ENCODE results near the gene CST8. TPM values are rescaled to one million over a fixed set of nuclear protein-coding genes. Genes with fewer than 3 reads are reported as not detected.

Gene CST8
- polyA plus RNA-seq, 1 of the 3 experiments (the other 2 are of a cell fraction) = not detected

DNA sequence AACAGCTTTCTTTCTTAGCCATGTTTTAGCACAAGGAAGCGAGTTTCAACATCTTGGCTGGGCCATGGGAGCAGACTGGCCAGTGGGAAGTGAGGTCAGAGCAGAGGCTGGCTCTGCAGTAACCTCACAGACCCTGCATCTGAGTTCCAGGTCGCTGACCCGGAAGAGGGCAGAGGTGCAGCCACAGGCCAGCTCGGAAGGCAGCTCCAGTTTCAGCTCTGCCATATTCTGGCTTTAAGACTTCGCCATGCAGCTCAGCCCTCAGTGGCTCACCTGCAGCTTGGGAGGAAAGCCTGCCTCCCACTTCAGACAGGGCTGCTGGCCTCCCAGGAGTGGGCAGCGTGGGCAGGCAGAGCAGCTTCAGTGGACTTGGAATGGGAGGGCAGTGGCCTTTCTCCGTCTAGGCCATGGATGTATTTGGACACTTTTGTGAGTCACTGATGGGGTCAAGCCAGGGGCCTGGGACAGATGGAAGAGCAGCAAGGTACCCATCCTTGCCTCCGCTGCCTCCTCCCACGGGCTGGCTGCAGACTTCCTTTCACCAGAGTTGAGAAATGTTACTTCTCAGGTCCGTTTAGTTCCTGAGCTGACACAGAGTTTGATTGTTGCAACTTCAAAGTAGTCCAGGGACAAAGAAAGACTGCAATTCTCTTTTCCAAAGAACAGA is 18.5 kb downstream of the CST8 start:
- Histone ChIP-seq H3K27me3 (ENCODE audit: insufficient read depth) (no peaks in the 10 kb centered on the region; the same call in 1 of the 2 replicates), H3K9ac (no peak overlapping the region), H4K20me1 (ENCODE audit: insufficient read depth) (no peaks in the 10 kb centered on the region), H3K9me3 (no peaks in the 10 kb centered on the region), H3K4me1 (ENCODE audit: control insufficient read depth in 1 of 2, insufficient read depth in 2 of 2, low read depth in 1 of 2, low read length in 1 of 2) (no peaks in the 10 kb centered on the region), H2AFZ (ENCODE audit: low read depth) (no peak overlapping the region), H3K4me2 (no peak overlapping the region), H3K9me2 (no peaks in the 10 kb centered on the region), H3K79me2 (ENCODE audit: insufficient read depth) (no peaks in the 10 kb centered on the region), H3F3A (replicated peaks; ENCODE audit: insufficient read depth) (no peaks in the 10 kb centered on the region), H3K36me3 (replicated peaks in 1 of 2; ENCODE audit: control insufficient read depth in 1 of 2, insufficient read depth in 2 of 2, low read length in 1 of 2) (no peaks in the 10 kb centered on the region), H3K4me3 (ENCODE audit: low read depth in 2 of 2, low read length in 1 of 2) (no peak overlapping the region), H3K27ac (ENCODE audit: low read depth in 2 of 2, low read length in 1 of 2) (no peak overlapping the region)
- no peak for DNase-seq
- POLR2A ChIA-PET = no interaction called here
- CTCF ChIA-PET = no interaction called here
- 18% methylated on average over 5 of the region's 10 CpGs for WGBS (ENCODE audit: low lambda C conversion rate)
- TF ChIP-seq TEAD4 (IDR thresholded peaks at IDR 0.05; ENCODE audit: borderline replicate concordance, insufficient read depth) (no peak), SMC3 (IDR thresholded peaks at IDR 0.05; ENCODE audit: low read depth, low read length) (no peak), MXI1 (IDR thresholded peaks at IDR 0.05; ENCODE audit: low read depth, low read length) (no peak), NFIC (IDR thresholded peaks at IDR 0.05; ENCODE audit: borderline replicate concordance) (no peak), EP300 (IDR thresholded peaks at IDR 0.05; ENCODE audit: borderline replicate concordance in 1 of 2, low read depth in 1 of 2, low read length in 1 of 2) (no peak), FOSL2 (IDR thresholded peaks at IDR 0.05; ENCODE audit: borderline replicate concordance, low read depth) (no peak), EZH2phosphoT487 (IDR thresholded peaks at IDR 0.05; ENCODE audit: borderline replicate concordance, low read depth) (no peak), CHD2 (IDR thresholded peaks at IDR 0.05; ENCODE audit: low read length, partially characterized antibody) (no peak), RXRA (IDR thresholded peaks at IDR 0.05; ENCODE audit: borderline replicate concordance, low read depth) (no peak), RFX5 (IDR thresholded peaks at IDR 0.05; ENCODE audit: low read length) (no peak)
- TF ChIP-seq, protein P1, sequence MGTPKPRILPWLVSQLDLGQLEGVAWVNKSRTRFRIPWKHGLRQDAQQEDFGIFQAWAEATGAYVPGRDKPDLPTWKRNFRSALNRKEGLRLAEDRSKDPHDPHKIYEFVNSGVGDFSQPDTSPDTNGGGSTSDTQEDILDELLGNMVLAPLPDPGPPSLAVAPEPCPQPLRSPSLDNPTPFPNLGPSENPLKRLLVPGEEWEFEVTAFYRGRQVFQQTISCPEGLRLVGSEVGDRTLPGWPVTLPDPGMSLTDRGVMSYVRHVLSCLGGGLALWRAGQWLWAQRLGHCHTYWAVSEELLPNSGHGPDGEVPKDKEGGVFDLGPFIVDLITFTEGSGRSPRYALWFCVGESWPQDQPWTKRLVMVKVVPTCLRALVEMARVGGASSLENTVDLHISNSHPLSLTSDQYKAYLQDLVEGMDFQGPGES (IDR thresholded peaks at IDR 0.05; ENCODE audit: low read depth, low read length) = no peak
- TF ChIP-seq, protein P2, sequence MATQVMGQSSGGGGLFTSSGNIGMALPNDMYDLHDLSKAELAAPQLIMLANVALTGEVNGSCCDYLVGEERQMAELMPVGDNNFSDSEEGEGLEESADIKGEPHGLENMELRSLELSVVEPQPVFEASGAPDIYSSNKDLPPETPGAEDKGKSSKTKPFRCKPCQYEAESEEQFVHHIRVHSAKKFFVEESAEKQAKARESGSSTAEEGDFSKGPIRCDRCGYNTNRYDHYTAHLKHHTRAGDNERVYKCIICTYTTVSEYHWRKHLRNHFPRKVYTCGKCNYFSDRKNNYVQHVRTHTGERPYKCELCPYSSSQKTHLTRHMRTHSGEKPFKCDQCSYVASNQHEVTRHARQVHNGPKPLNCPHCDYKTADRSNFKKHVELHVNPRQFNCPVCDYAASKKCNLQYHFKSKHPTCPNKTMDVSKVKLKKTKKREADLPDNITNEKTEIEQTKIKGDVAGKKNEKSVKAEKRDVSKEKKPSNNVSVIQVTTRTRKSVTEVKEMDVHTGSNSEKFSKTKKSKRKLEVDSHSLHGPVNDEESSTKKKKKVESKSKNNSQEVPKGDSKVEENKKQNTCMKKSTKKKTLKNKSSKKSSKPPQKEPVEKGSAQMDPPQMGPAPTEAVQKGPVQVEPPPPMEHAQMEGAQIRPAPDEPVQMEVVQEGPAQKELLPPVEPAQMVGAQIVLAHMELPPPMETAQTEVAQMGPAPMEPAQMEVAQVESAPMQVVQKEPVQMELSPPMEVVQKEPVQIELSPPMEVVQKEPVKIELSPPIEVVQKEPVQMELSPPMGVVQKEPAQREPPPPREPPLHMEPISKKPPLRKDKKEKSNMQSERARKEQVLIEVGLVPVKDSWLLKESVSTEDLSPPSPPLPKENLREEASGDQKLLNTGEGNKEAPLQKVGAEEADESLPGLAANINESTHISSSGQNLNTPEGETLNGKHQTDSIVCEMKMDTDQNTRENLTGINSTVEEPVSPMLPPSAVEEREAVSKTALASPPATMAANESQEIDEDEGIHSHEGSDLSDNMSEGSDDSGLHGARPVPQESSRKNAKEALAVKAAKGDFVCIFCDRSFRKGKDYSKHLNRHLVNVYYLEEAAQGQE (IDR thresholded peaks at IDR 0.05; ENCODE audit: low read depth, low read length) = no peak
- TF ChIP-seq, protein P3, sequence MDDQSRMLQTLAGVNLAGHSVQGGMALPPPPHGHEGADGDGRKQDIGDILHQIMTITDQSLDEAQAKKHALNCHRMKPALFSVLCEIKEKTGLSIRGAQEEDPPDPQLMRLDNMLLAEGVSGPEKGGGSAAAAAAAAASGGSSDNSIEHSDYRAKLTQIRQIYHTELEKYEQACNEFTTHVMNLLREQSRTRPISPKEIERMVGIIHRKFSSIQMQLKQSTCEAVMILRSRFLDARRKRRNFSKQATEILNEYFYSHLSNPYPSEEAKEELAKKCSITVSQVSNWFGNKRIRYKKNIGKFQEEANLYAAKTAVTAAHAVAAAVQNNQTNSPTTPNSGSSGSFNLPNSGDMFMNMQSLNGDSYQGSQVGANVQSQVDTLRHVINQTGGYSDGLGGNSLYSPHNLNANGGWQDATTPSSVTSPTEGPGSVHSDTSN (IDR thresholded peaks at IDR 0.05) = no peak
- TF ChIP-seq, protein P4, sequence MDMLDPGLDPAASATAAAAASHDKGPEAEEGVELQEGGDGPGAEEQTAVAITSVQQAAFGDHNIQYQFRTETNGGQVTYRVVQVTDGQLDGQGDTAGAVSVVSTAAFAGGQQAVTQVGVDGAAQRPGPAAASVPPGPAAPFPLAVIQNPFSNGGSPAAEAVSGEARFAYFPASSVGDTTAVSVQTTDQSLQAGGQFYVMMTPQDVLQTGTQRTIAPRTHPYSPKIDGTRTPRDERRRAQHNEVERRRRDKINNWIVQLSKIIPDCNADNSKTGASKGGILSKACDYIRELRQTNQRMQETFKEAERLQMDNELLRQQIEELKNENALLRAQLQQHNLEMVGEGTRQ (IDR thresholded peaks at IDR 0.05; ENCODE audit: borderline replicate concordance, low read depth, low read length) = no peak
- TF ChIP-seq, protein P5, sequence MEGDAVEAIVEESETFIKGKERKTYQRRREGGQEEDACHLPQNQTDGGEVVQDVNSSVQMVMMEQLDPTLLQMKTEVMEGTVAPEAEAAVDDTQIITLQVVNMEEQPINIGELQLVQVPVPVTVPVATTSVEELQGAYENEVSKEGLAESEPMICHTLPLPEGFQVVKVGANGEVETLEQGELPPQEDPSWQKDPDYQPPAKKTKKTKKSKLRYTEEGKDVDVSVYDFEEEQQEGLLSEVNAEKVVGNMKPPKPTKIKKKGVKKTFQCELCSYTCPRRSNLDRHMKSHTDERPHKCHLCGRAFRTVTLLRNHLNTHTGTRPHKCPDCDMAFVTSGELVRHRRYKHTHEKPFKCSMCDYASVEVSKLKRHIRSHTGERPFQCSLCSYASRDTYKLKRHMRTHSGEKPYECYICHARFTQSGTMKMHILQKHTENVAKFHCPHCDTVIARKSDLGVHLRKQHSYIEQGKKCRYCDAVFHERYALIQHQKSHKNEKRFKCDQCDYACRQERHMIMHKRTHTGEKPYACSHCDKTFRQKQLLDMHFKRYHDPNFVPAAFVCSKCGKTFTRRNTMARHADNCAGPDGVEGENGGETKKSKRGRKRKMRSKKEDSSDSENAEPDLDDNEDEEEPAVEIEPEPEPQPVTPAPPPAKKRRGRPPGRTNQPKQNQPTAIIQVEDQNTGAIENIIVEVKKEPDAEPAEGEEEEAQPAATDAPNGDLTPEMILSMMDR (IDR thresholded peaks at IDR 0.05) = no peak
- TF ChIP-seq, protein P6, sequence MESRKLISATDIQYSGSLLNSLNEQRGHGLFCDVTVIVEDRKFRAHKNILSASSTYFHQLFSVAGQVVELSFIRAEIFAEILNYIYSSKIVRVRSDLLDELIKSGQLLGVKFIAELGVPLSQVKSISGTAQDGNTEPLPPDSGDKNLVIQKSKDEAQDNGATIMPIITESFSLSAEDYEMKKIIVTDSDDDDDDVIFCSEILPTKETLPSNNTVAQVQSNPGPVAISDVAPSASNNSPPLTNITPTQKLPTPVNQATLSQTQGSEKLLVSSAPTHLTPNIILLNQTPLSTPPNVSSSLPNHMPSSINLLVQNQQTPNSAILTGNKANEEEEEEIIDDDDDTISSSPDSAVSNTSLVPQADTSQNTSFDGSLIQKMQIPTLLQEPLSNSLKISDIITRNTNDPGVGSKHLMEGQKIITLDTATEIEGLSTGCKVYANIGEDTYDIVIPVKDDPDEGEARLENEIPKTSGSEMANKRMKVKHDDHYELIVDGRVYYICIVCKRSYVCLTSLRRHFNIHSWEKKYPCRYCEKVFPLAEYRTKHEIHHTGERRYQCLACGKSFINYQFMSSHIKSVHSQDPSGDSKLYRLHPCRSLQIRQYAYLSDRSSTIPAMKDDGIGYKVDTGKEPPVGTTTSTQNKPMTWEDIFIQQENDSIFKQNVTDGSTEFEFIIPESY (IDR thresholded peaks at IDR 0.05; ENCODE audit: borderline replicate concordance, low read depth) = no peak

Measured in SK-N-SH (cell line).